ENCODE data around the gene HSDL2.
"Not testable (repeated sequence)": the region's sequence is repeated elsewhere in the genome, so short reads cannot be mapped to it uniquely, and the experiment has no call there.

Gene HSDL2

DNA sequence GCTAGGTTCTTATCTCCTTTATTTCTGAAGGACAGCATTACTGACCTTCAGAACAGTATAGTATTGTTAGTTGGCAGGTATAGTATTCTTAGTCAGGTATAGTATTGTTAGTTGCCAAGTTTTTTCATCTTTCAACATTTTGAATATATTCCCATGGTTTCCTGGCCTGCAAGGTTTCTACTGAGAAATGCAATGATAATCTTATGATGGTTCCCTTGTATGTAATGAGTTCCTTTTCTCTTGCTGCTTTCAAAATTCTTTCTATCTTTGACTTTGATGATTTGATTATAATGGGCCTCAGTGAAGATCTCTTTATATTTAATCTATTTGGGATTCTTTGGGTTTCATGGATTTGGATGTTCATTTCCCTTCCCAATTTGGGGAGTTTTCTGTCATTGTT is 12.4 kb upstream of the HSDL2 start:
- no peak for DNase-seq

DNA sequence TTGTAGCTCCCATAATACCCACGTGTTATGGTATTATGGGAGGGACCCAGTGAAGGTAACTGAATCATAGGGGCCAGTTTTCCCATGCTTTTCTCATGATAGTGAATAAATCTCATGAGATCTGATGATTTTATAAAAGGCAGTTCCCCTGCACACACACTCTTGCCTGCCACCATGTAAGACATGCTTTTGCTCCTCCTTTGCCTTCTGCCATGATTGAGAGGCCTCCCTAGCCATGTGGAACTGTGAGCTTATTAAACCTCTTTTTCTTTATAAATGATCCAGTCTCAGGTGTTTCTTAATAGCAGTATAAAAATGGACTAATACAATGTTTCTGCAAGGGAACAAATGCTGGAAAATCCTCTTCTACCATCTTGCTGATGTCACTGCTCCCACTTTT is 10.1 kb upstream of the HSDL2 start:
- no peak for DNase-seq

DNA sequence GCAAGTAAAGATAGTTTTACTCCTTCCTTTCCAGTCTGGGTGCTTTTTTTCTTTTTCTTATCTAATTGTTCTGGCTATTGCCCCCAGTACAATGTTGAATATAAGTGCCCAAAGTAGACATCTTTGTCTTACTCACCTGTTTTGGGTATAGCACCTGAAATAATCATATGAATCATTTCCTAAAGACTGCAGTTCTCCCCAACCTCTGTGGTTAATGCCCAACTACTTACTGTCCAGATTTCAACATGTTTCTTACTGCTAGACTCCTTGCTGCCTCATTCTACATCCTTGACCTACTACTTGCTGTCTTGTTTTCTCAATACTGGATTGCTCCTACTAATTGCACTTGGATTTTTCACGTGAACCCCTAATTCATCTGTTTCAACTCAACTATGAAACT is 8.8 kb upstream of the HSDL2 start:
- DNase-seq = no peak

DNA sequence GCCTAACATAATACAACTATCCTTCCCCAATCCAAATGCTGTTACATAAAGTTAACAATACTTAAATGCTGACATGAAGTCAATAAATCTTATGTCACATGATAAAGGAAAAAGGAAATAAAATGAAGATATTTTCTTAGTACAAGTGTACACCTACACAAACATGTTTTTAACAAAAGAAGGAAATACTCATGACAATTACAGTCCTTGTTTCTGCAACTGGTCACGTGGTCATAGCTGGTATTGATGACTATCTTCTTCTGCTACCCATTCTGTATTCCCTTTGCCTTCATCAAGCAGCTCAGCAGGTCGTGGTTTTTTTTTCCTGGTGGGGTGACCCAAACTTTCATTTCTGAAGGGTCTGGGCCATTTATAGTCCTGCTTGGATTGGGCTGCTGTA is 6.2 kb upstream of the HSDL2 start:
- DNase-seq = not testable (repeated sequence)

DNA sequence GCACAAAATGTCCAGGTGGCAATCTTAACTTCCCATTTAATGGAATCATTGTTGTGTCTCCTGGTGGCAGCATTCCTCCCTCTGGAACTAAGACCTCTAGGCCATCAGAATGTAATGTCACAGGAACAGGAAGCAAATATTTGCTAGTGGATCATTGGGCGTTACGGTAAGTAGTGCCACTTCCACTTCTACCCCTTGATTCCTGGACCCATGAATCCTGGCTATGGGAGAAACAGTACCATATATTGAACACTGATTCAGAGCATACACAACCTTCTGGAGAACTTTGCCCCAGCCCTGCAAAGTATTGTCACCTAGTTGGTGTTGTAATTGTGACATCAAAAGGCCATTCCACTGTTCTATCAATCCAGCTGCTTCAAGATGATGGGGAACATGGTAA is 5.7 kb upstream of the HSDL2 start:
- not testable (repeated sequence) for DNase-seq

DNA sequence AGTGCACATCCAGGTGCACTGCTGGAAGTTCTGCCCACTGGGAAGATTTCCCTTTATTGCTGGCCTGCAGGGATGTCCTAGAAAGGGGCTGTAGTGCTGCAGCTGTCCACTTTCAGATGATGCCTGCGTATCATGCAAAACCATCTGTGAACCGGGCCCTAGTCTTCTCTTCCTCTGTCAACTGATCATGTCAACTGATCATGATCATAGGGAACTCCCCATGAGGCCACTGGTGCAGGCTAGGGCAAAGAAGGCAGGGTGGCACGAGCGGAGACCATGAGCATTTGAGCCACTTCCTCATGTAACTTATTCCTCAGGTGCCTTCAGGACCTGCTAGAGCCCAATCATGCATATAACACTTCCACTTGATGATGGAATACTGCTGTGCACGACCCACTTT is 4.5 kb upstream of the HSDL2 start:
- DNase-seq = no peak

DNA sequence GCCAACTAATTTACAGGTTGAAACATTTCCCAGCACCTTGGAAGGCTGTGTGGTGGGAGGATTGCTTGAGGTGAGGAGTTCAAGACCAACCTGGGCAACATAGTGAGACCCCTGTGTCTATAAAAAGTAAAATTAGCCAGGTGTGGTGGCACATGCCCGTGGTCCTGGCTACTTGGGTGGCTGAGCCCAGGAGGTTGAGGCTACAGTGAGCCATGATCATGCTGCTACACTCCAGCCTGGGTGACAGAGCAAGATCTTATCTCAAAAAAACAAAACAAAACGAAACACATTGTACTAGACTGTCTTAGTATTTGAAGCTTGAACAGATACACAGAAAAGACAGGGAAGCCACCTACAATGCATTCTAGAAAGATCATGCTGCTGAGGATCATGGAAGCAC is 2.8 kb upstream of the HSDL2 start:
- DNase-seq = no peak

DNA sequence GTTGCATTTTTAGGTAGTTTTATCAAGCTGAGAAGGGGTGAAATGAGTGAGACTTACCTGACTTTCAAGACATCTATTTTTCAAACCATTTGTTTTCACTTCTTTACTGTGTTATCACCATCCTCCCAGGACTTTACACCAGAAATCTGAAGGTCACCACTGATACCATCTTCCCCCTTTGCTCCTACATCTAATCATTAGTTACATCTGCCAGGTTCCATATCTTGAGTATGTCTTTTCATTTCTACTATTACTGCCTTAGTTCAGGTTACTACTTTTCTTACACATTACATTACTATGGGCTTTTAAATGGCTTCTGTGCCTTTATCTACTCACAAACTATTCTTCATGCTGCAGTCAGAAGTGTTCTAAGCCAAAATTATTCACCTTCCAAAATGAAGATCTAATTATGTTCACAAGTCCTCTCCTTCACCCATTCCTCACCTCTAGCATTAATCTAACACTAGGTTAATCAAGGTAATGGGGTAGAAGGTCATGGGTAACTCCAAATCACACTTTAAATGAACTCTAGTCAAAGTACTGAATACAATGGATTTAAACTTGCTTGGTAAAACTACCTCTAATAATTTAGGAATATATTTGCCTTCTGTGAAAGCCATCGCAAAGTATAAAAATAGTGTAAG is 2.1 kb upstream of the HSDL2 start:
- DNase-seq = no peak

DNA sequence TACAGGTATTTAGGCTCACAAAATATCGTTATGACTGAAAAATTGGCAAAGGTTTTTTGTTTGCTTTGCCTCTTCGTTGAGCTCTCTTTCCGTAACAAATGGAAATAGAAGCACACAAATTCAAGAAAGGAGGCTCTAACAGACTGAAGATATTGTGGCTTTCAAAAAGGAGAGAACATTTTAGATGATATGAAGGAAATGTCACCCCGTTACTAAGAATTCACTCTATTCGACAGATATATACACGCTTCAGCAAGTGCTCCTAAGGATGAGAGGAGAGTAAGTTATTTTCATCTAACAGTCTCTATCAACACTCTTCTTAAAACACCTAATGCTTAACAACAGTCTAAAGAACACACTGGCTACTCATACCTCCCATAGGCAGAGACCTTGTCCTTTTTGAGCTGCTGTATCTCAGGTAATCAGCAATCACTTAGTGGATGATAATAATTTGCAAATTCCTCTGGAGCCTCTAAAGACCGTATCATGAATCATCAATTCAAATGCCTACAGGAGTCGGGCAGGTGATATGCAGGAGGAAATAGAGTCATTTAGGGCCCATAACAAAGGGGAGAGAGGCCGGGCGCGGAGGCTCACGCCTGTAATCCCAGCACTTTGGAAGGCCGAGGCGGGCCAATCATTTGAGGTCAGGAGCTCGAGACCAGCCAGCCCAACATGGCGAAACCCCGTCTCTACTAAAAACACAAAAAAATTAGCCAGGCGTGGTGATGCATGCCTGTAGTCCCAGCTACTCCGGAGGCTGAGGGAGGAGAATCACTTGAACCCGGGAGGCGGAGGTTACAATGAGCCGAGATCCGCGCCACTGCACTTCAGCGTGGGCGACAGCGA is 1.4 kb upstream of the HSDL2 start:
- DNase-seq = no peak

DNA sequence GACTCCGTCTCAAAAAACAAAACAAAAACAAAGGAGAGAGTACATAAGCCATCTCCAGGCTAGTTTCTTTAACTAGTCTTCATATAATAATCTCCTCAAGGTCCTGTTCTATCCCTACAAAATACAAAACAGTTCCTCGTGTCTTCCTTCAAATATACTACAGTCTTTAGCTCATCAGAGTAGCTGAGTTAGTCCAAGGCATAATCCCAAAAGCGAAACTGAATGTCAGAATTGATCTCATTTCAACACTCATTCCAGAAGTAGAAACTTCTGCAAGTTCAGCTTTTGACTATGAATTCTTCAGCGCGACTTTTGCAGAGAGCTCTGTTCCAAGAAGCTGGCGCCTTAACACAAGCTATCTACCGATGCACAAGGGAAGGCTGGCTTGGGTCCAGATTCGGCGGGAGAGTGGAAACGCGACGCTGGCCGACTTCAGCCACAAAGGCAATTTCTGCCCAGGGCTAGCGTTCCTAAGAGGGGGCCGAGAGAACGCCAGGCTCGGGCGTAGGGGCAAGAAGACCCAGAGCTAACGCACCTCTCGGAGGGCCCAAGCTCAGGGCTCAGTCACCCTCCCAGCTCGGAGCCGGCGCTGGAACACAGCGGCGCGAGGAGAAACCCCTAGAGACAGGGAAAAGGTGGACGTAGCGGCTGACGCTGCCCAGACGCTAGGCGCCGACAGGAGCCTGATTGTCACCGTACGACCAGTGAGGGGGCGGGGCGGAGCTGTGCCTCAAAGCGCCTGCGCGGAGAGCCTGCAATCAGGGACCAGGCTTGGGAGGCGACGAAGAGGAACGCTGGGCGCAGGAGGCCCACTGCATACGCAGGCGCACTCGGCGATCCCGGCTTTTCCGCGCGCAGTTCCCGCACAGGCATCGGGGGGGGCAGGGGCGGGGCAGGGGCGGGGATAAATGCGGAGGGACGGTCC is 469 bp upstream of the HSDL2 start:
- DNase-seq = peak; percentile 97

DNA sequence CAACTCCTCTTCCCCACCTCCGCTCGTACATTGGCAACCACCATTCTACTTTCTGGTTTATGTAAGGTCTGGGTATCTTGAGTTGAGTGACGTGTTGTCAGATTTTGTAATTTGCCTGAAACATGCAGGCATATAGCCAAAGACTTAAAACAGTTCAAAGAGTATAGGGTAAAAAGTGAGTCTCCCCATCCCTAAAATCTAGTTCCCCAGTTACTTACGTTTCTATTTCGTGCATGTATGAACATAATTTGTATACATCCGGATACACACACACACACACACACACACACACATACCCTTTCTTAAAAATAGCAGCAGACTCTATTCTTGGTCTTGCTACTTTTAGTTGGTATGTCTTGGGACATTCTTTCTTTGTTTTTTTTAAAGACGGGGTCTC is 915 bp downstream of the HSDL2 start:
- DNase-seq = no peak

DNA sequence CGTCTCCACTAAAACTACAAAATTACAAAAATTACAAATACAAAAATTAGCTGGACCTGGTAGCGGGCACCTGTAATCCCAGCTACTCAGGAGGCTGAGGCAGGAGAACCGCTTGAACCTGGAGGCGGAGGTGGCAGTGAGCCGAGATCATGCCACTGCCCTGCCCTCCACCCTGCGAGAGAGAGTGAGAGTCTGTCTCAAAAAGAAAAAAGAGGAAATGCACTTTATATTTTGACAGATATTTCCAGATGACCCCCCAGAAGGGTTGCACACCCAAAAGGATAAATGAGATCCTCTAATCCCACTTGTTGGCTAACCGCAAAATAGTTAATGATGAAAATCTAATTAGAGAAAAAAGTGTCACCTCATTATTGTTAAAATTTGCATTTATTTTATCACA is 2.2 kb downstream of the HSDL2 start:
- DNase-seq = no peak

DNA sequence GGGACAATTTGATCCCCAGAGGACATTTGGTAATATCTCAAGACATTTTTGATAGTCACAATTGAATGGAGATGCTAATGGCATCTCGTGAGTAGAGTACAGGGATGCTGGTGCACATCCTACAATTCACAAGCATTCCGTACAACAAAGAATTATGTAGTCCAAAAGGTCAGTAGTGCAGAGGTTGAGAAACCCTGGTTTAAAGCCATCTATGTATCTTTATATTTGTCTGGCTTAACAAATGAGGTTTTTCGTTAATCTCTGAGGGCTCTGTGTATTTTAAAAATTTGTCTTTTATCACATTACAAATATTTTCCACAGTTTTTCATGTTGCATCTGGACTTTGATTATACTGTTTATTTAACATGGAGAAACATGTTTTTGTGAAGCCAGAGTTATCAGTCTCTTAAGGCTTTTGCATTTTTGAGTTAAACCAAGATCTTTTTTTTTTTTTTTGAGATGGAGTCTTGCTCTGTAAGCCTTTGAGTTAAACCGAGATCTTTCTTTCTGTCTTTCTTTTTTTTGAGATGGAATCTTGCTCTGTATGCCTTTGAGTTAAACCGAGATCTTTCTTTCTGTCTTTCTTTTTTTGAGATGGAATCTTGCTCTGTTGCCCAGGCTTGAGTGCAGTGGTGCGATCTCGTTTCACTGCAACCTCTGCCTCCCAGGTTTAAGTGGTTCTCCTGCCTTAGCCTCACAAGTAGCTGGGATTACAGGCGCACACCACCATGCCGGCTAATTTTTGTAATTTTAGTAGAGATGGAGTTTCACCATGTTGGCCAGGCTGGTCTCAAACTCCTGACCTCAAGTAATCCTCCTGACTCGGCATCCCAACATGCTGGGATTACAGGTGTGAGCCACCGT is 2.8 kb downstream of the HSDL2 start:
- DNase-seq = no peak

DNA sequence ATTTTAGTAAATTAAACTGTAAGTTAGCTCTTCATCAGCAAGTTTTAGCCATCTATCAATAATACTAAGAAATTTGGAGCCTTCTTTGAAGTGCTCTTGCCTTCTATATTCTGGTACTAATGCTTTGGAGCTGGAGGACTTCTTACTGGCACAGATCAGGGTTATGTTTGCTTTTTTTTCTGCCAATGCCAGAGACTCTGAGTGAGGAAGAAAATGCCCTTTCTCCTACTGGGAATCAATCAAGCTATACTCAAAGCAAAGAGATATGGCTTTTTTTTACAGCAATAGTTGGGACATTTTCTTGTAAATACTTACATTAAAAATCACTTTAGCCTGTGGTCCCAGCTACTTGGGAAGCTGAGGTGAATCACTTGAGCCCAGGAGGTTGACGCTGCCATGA is 4.3 kb downstream of the HSDL2 start:
- DNase-seq = no peak

DNA sequence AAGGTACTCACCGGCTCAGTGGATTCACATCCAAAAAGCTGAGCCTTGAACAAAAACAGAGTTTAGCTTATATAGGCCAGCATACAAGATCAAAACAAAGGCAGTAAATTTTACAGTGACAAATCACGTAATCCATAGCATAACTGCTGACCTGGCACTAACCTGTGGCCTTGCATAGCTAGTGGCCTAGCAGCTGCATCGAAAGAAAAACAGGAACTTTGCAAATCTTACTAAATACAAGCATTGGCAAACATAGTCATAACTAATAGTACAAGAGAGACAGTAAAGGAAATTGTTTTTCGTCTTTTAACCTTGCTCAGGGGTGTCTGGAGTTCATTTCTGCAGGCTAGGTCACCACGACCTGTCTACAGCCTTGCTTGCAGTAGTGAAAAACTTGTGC is 4.8 kb downstream of the HSDL2 start:
- no peak for DNase-seq

DNA sequence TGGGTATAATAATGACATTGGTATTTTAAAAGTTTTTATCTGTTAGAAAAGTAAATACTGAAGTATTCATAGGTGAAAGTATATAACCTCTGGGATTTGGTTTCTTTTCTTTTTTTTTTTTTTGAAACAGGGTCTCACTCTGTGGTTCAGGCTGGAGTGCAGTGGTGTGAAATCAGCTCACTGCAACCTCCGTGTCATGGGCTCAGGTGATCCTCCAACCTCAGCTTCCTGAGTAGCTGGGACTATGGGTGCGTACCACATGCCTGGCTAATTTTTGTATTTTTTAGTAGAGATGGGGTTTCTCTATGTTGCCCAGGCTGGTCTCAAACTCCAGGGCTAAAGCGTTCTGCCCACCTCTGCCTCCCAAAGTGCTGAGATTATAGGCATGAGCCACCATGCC is 7.2 kb downstream of the HSDL2 start:
- DNase-seq = no peak

DNA sequence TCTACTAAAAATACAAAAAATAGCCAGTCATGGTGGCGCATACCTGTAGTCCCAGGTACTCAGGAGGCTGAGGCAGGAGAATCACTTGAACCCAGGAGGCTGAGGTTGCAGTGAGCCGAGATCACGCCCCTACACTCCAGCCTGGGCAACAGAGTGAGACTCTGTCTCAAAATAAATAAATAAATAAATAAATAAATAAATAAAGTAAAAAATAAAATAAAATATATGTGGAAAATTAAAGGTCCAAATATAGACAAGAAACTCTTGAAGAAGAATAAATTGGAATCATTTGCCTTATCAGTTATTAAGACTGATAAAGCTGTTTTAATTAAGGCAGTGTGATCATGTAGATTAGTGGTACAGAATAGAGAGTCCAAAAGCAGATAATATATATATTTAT is 10.0 kb downstream of the HSDL2 start:
- DNase-seq = not testable (repeated sequence)

DNA sequence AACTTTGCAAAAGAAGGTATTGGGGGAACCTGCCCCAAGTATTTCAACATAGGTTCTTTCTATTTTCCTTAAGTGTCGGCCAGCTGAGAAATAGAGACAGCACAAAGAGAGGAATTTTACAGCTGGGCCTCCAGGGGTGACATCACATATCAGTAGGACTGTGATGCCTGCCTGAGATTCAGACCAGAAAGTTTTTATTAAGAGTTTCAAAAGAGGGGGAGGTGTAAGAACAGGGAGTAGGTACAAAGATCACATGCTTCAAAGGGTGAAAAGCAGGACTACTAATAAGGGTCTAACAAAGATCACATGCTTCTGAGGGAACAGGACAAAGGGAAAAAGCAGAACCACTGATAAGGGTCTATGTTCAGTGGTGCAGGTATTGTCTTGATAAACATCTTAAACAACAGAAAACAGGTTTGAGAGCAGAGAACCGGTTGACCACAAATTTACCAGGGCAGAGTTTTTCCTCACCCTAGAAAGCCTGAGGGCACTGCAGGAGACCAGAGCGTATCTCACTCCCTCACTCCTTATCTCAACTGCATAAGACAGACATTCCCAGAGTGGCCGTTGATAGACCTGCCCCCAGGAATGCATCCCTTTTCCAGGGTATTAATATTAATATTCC is 12.1 kb downstream of the HSDL2 start:
- DNase-seq = not testable (repeated sequence)

DNA sequence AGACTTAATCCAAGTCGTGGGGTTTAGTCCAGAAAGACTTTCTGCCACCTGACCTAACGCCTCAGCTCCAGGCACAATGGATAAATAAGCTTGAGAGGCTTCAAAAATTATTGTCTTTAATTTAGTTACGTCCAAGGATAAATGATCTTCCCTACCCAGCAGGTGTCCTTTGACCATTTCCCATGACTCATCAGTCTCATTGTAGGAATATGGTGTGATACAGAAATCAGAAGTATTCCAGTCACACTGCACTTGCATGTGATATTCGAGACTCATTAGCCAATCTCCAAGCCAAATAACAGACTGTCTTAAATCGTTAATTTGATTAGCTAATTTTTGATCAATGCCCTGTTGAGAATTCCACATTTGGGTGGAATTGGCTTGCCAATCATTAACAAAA is 13.2 kb downstream of the HSDL2 start:
- not testable (repeated sequence) for DNase-seq

DNA sequence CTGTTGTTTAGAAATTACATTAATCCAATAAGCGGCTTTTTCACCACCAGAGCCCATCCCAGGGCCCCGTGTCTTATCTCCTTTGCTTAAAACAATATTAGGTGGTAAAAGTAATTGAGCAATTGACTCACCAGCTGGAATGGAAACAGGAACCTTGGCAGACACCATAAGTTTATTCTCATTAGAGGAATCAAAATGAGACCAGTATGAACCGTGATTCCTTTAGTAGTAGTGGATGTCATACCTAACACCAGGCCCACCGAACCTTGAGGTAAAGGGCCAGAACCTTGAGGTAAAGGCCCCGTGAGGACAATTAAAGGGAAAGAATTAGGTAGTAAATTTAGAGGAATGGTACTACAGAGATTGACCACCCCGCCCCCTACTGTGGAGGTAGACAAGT is 16.5 kb downstream of the HSDL2 start:
- no peak for DNase-seq

DNA sequence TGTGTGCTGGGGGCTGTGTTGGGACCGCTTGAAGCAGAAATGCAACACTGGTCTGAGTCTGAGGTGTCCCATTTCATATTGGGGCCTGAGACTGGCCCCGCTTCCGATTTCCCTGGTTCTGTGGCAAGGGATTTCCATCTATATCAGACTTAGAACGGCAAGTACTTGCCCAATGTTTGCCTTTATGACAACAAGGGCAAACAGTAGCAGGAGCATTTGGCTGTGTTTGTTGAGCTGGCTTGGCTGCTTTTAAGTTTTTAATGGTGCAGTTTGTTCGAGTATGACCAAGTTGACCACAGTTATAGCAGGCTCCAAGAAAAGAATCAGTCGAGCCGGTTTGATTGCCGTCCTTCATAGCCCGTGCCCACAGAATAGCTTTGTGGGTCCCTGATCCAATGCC is 17.0 kb downstream of the HSDL2 start:
- no peak for DNase-seq

DNA sequence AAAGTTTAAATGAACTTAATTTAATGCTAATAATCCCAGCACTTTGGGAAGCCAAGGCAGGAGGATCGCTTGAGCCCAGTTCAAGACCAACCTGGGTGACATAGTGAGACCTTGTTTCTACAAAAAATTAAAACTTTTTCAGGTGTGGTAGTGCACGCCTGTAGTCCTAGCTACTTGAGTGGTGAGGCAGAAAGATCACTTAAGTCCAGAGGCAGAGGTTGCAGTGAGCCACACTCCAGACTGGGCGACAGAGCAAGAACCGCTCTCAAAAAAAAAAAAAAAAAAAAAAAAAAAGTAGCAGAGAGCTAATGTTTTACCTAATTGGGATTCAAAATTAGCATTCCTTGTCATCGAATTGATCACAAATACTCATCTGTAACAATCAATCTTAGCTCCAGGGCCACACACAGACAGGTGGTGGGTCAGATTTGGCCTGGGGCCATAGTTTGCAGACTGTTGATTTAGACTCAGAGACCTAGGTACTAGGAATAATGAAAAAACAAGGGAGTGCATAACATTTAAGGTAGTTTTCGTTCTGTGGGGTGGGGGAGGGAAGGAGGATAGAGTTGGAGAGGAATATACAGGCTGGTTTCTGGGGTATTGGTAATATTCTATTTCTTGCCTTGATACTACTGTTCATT is 21.4 kb downstream of the HSDL2 start:
- DNase-seq = no peak

Data from NK-92 treated with Interleukin-12 subunit alpha and Interleukin-12 subunit beta, amount 100 ng/mL, for 24 hours (cell line).